Neural cell (in vitro differentiated cells): ENCODE results near the gene NPFF. TPM values are rescaled to one million over a fixed set of nuclear protein-coding genes. Genes with fewer than 3 reads are reported as not detected.

ENCODE experiments used
- H2AFZ ChIP-seq: fragments of 200-600, 300-800 bp; sonication (generic), shearing (Covaris generic); 2 replicates; pipeline ENCODE4 v1.6.0; 2014; ENCODE audit warnings: low read depth, mild to moderate bottlenecking, antibody characterized with exemption, low read length, moderate library complexity
- H3F3A ChIP-seq: fragments of 200-600 bp; shearing (Covaris generic); 2 replicates; pipeline ENCODE4 v1.6.1; 2016; ENCODE audit warnings: mild to moderate bottlenecking, moderate library complexity, mixed read lengths, antibody characterized with exemption, low read length; ENCODE audit not compliant: insufficient read depth, poor library complexity, severe bottlenecking
- H3K27ac ChIP-seq: fragments of 200-600, 300-800 bp; sonication (generic), shearing (Covaris generic); 2 replicates; pipeline ENCODE4 v1.5.1; 2014; ENCODE audit warnings: mild to moderate bottlenecking, low read length, moderate library complexity
- H3K27me3 ChIP-seq: fragments of 300-800, 200-600 bp; sonication (generic), shearing (Covaris generic); 2 replicates; pipeline ENCODE4 v1.6.0; 2014; ENCODE audit warnings: mild to moderate bottlenecking, low read depth, low read length, moderate library complexity; ENCODE audit not compliant: insufficient read depth
- H3K36me3 ChIP-seq: fragments of 300-800, 200-600 bp; sonication (generic), shearing (Covaris generic); 2 replicates; pipeline ENCODE4 v1.5.1; 2014; ENCODE audit warnings: mild to moderate bottlenecking, antibody characterized with exemption, low read length, moderate library complexity; ENCODE audit not compliant: insufficient read depth
- H3K4me2 ChIP-seq: fragments of 300-800, 200-600 bp; sonication (generic), shearing (Covaris generic); 2 replicates; pipeline ENCODE4 v1.6.0; 2014; ENCODE audit warnings: mild to moderate bottlenecking, low read length
- H3K4me3 ChIP-seq: fragments of 300-800, 200-600 bp; sonication (generic), shearing (Covaris generic); 2 replicates; pipeline ENCODE4 v1.5.1; 2014; ENCODE audit warnings: mild to moderate bottlenecking, low read length, moderate library complexity
- H3K79me2 ChIP-seq: fragments of 200-600 bp; shearing (Covaris generic); replicated peaks from 2 replicates; pipeline ENCODE4 v1.6.0; 2014; ENCODE audit warnings: mild to moderate bottlenecking, low read length, moderate library complexity; ENCODE audit not compliant: insufficient read depth
- H3K9ac ChIP-seq: fragments of 300-800, 200-600 bp; sonication (generic), shearing (Covaris generic); 2 replicates; pipeline ENCODE4 v1.6.1; 2016; ENCODE audit warnings: mild to moderate bottlenecking, low read length, mixed read lengths
- H3K9me2 ChIP-seq: fragments of 200-600 bp; shearing (Covaris generic); 2 replicates; pipeline ENCODE4 v1.6.1; 2016; ENCODE audit warnings: mild to moderate bottlenecking, low read length, mixed read lengths; ENCODE audit not compliant: insufficient read depth
- H3K9me3 ChIP-seq: fragments of 200-600, 300-800 bp; sonication (generic), shearing (Covaris generic); 2 replicates; pipeline ENCODE4 v1.6.1; 2016; ENCODE audit warnings: mild to moderate bottlenecking, mixed run types, low read length, moderate library complexity, mixed read lengths
- H4K20me1 ChIP-seq: fragments of 200-600 bp; shearing (Covaris generic); 2 replicates; pipeline ENCODE4 v1.6.1; 2016; ENCODE audit warnings: mild to moderate bottlenecking, mixed run types; ENCODE audit not compliant: insufficient read depth
- EP300 ChIP-seq: fragments of 450-650 bp; conservative IDR thresholded peaks from 2 replicates; pipeline ENCODE4 v1.6.1; 2014; ENCODE audit warnings: antibody characterized with exemption, mild to moderate bottlenecking, moderate library complexity; ENCODE audit not compliant: poor library complexity, severe bottlenecking
- EZH2 ChIP-seq: fragments of 200-600, 300-800 bp; shearing (Covaris generic), sonication (generic); IDR thresholded peaks from 2 replicates; pipeline ENCODE4 v1.6.1; 2014; ENCODE audit warnings: antibody characterized with exemption, low read length, borderline replicate concordance, mild to moderate bottlenecking; ENCODE audit not compliant: insufficient read depth, poor library complexity, severe bottlenecking
- MXI1 ChIP-seq: fragments of 450-650 bp; conservative IDR thresholded peaks from 2 replicates; pipeline ENCODE4 v1.6.1; 2014; ENCODE audit warnings: antibody characterized with exemption, mild to moderate bottlenecking; ENCODE audit not compliant: poor library complexity, severe bottlenecking
- POLR2AphosphoS5 ChIP-seq: IDR thresholded peaks from 2 replicates; pipeline ENCODE4 v1.6.1; 2012
- RAD21 ChIP-seq: fragments of 450-650 bp; conservative IDR thresholded peaks from 2 replicates; pipeline ENCODE4 v1.6.1; 2014; ENCODE audit warnings: antibody characterized with exemption, mild to moderate bottlenecking, moderate library complexity
- REST ChIP-seq: IDR thresholded peaks from 2 replicates; pipeline ENCODE4 v1.6.1; 2012; ENCODE audit warnings: borderline replicate concordance
- SMC3 ChIP-seq: fragments of 450-650 bp; conservative IDR thresholded peaks from 2 replicates; pipeline ENCODE4 v1.6.1; 2014; ENCODE audit warnings: antibody characterized with exemption, mild to moderate bottlenecking, moderate library complexity; ENCODE audit not compliant: poor library complexity
- TAF1 ChIP-seq: IDR thresholded peaks from 2 replicates; pipeline ENCODE4 v1.6.1; 2012; ENCODE audit warnings: low read depth
- polyA plus RNA-seq: library from polyadenylated mRNA; depleted of rRNA; stranded (reverse); fragments of >200 nt; gene quantifications from 2 replicates; pipeline ENCODE4 v1.2.3, GENCODE V29; 2014
- TF ChIP-seq, protein P1 (sequence below): fragments of 450-650 bp; IDR thresholded peaks from 2 replicates; pipeline ENCODE4 v1.5.1; 2014; ENCODE audit warnings: antibody characterized with exemption, mild to moderate bottlenecking, moderate library complexity; ENCODE audit not compliant: poor library complexity, severe bottlenecking

The NPFF gene
- polyA plus RNA-seq, 1 donor from 2014 or later = not detected

DNA sequence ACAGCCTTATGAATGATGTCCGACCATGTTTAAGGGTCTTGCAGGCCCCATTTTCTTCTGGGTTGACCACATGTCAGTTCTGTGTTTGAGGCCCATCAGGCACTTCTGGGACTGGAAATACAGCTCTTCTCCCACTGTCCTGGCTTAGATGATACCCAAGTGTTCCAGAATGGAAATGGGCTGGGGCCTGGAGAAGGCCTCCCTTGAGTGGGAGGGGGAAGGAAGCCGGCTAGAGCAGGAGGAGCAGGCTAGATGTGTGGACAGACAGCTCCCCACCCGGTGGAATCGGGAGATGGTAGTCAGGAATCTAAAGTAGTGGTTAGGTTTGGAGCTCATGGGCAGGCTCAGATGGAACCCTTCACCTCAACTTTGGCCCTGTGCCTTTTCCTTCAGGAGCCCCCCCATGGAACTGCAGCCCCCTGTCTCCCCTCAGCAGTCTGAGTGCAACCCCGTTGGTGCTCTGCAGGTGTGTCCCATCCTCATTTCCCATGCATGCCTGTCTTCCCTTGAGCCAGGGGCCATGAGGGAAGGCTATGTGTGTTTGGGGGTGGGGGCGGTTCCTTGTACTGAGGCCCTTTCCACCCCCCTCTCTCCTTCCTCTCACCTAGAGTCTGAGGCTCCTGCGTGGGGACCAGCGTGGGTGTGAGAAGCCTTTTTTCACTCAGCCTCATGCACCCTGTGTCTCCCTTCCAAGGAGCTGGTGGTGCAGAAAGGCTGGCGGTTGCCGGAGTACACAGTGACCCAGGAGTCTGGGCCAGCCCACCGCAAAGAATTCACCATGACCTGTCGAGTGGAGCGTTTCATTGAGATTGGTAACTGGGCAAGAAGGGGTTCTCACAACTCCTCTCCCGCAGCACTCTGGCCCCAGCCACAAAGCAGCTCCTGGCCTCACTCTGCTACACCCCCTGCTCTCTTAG lies 3.0 kb downstream of the NPFF start:
- H3F3A ChIP-seq = peaks cover 13% of the 10 kb centered on the region
- H2AFZ ChIP-seq = no peak overlapping the region
- no peaks in the 10 kb centered on the region for H3K36me3 ChIP-seq
- H3K27ac ChIP-seq = no peak overlapping the region
- no peak overlapping the region for H3K4me3 ChIP-seq
- H3K9me3 ChIP-seq = no peaks in the 10 kb centered on the region
- TF ChIP-seq RAD21 (no peak), SMC3 (no peak), TAF1 (no peak), POLR2AphosphoS5 (no peak), MXI1 (no peak), EP300 (no peak), EZH2 (no peak), REST (no peak)
- TF ChIP-seq, protein P1, sequence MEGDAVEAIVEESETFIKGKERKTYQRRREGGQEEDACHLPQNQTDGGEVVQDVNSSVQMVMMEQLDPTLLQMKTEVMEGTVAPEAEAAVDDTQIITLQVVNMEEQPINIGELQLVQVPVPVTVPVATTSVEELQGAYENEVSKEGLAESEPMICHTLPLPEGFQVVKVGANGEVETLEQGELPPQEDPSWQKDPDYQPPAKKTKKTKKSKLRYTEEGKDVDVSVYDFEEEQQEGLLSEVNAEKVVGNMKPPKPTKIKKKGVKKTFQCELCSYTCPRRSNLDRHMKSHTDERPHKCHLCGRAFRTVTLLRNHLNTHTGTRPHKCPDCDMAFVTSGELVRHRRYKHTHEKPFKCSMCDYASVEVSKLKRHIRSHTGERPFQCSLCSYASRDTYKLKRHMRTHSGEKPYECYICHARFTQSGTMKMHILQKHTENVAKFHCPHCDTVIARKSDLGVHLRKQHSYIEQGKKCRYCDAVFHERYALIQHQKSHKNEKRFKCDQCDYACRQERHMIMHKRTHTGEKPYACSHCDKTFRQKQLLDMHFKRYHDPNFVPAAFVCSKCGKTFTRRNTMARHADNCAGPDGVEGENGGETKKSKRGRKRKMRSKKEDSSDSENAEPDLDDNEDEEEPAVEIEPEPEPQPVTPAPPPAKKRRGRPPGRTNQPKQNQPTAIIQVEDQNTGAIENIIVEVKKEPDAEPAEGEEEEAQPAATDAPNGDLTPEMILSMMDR = no peak
- H4K20me1 ChIP-seq = no peaks in the 10 kb centered on the region
- H3K27me3 ChIP-seq = no peaks in the 10 kb centered on the region
- peaks cover 12% of the 10 kb centered on the region for H3K79me2 ChIP-seq
- H3K9me2 ChIP-seq = no peaks in the 10 kb centered on the region
- H3K9ac ChIP-seq = no peak overlapping the region
- H3K4me2 ChIP-seq = no peak overlapping the region

DNA sequence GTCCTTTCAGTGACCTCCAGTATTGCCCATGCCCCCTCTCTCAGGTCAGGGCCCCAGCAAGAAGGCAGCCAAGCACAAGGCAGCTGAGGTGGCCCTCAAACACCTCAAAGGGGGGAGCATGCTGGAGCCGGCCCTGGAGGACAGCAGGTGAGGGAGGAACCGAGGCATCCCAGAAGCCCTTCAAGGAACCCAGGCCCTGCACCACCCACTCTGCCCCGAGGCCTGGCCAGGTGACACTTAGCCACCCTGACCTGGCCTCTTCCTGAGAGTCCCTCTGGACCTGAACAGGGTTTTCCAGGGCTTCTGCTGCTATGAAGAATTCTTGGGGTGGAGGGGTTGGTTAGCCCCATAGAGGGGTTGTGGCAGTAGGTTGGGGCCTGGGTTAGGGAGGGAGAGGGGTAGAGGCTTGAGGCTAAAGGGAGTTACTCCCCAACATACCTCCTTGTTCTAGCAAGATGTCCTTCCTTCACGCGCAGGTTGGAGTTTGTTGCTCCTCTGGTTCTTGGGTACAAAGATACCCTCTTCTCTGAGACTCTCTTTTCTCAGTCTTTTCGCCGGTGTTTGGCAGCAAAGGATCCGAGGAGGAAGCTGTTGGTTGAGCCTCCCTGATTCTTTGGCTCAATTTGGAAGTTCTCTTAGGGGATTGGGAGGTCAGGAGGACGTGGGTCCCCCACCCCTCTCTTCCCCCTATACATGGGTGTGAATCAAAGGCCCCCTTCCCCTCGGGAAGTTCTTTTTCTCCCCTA lies 4.1 kb downstream of the NPFF start:
- Histone ChIP-seq H4K20me1 (no peaks in the 10 kb centered on the region), H3K4me3 (no peak overlapping the region), H3K36me3 (no peaks in the 10 kb centered on the region), H3F3A (peaks cover 13% of the 10 kb centered on the region), H3K9me3 (no peaks in the 10 kb centered on the region), H2AFZ (no peak overlapping the region), H3K9ac (no peak overlapping the region), H3K27ac (no peak overlapping the region), H3K27me3 (no peaks in the 10 kb centered on the region), H3K9me2 (no peaks in the 10 kb centered on the region), H3K79me2 (peaks cover 22% of the 10 kb centered on the region), H3K4me2 (no peak overlapping the region)
- TF ChIP-seq, protein P1 = no peak
- TF ChIP-seq REST = no peak
- TF ChIP-seq TAF1 = no peak
- no peak for TF ChIP-seq EZH2
- no peak for TF ChIP-seq RAD21
